K562 treated with DMSO at 1 percent for 48 hours (cell line): ENCODE measurements around the gene SLITRK6. TPM values are rescaled to one million over a fixed set of nuclear protein-coding genes. Genes with fewer than 3 reads are reported as not detected.

Source experiments
- total RNA-seq: library from RNA; unstranded; fragments of 300-600 nt; gene quantifications from 2 replicates; pipeline ENCODE4 v1.2.3, GENCODE V29; 2022; ENCODE audit warnings: low replicate concordance; ENCODE audit errors: extremely low read depth

The SLITRK6 gene
- total RNA-seq: not detected in 2 replicates

DNA sequence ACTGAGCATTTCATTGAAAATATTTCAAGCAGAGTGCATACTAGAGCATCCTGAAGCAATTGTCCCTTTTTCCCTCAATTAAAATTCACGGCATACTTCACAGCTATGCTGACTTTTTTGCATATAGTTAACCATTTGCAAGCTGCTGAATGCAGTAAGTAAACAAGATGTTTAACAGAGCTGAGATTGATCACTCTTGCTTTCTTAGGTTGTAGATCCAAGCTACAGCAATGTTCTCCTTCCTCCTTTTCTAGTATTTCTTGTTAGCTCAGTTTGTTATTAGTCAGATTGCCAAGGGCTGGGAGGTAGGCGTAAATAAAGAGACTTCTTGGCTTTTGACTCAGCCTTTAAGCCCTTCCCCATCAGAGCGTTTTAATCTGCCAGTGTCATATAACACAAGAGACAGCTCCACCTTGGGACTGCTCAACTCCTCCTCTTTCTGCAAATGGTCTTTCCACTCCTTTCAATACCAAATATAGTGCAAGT is at the start of gene SLITRK6:
SLITRK6 (minus strand) TSS at position 323 of the 486 bp plus-strand sequence. CDS start 2,911 bp downstream, outside the sequence.

